HL-60 (cell line): ENCODE data around the gene GIGYF1.

ENCODE experiments used
- DNase-seq, 2 experiments: peaks; one replicate each; pipeline ENCODE4 v3.0.0-alpha.2; 2010 to 2020; ENCODE audit warnings: low read depth in 1 of 2, low spot score in 1 of 2
- H3K27ac ChIP-seq: fragments of 250-450 bp; sonication (Bioruptor Pico); replicated peaks from 2 replicates; pipeline ENCODE4 v1.5.1; 2020; ENCODE audit warnings: mild to moderate bottlenecking, moderate library complexity
- H3K27me3 ChIP-seq: fragments of 250-450 bp; sonication (Bioruptor Pico); 2 replicates; pipeline ENCODE4 v1.5.1; 2021; ENCODE audit warnings: mild to moderate bottlenecking, moderate library complexity; ENCODE audit not compliant: insufficient read depth, poor library complexity, severe bottlenecking
- H3K4me3 ChIP-seq: replicated peaks from 2 replicates; pipeline ENCODE4 v1.5.1; 2011; ENCODE audit warnings: mild to moderate bottlenecking, control low read depth, low read length; ENCODE audit not compliant: insufficient read depth
- GABPA ChIP-seq: IDR thresholded peaks from 2 replicates; pipeline ENCODE4 v1.6.1; 2012; ENCODE audit warnings: low read depth
- POLR2AphosphoS5 ChIP-seq: IDR thresholded peaks from 2 replicates; pipeline ENCODE4 v1.6.1; 2012; ENCODE audit warnings: low read depth
- SPI1 ChIP-seq: IDR thresholded peaks from 2 replicates; pipeline ENCODE4 v1.6.1; 2012; ENCODE audit warnings: low read depth, mild to moderate bottlenecking, borderline replicate concordance
- TF ChIP-seq, protein P1 (sequence below): IDR thresholded peaks from one replicate; pipeline ENCODE4 v1.5.1; 2011; ENCODE audit warnings: low read length, control low read depth, inconsistent platforms; ENCODE audit not compliant: insufficient read depth
- TF ChIP-seq, protein P2 (sequence below): IDR thresholded peaks from 2 replicates; pipeline ENCODE4 v1.6.1; 2012; ENCODE audit warnings: low read depth; ENCODE audit not compliant: insufficient replicate concordance

GIGYF1 gene

DNA sequence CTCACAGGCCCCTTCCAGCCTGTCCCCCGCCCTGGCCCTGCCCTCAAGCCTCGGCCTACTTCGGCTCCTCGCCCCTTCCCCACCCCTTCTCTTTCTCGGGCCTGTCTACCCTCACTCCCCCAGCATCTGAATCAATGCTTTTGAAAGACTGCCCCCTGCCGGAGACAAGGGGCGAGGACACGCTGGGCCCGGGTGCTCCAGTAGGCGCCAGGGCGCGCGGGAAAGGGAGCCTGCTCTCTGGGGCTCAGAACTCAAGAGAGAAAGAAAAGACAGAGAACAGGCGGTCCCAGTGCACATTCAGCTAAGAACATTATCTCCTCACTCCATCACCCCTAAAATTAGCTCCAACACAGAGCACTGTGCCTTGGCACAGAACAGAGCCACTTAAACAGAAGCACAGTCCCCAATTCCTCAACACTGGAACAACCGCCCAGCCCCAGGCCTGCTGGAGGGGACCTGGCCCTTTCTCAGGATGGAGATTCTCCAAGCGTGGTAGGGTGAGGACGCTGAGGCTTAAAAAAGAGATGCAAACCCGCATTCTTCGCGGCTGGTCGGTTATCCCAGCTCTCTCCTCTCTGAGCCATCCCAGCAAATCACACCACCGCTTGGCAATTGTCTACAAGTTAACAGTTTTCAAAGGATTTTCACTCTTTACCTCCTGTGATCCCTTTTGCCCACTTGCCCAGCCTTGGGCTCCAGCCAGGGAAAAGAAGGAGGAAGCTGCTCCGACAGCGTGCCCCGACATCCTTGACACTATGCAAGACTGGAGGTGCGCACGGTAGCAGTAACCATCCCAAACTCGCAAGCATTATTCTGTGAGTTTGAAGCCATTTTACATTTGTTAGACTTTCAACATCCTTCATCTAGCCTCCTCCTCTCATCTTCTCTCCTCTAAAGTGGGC, 2.1 kb downstream of the GIGYF1 start:
- peak in 1 of 2 experiments; percentile 84 for DNase-seq
- TF ChIP-seq, protein P1, sequence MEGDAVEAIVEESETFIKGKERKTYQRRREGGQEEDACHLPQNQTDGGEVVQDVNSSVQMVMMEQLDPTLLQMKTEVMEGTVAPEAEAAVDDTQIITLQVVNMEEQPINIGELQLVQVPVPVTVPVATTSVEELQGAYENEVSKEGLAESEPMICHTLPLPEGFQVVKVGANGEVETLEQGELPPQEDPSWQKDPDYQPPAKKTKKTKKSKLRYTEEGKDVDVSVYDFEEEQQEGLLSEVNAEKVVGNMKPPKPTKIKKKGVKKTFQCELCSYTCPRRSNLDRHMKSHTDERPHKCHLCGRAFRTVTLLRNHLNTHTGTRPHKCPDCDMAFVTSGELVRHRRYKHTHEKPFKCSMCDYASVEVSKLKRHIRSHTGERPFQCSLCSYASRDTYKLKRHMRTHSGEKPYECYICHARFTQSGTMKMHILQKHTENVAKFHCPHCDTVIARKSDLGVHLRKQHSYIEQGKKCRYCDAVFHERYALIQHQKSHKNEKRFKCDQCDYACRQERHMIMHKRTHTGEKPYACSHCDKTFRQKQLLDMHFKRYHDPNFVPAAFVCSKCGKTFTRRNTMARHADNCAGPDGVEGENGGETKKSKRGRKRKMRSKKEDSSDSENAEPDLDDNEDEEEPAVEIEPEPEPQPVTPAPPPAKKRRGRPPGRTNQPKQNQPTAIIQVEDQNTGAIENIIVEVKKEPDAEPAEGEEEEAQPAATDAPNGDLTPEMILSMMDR, result peak; percentile 53
- TF ChIP-seq, protein P2, sequence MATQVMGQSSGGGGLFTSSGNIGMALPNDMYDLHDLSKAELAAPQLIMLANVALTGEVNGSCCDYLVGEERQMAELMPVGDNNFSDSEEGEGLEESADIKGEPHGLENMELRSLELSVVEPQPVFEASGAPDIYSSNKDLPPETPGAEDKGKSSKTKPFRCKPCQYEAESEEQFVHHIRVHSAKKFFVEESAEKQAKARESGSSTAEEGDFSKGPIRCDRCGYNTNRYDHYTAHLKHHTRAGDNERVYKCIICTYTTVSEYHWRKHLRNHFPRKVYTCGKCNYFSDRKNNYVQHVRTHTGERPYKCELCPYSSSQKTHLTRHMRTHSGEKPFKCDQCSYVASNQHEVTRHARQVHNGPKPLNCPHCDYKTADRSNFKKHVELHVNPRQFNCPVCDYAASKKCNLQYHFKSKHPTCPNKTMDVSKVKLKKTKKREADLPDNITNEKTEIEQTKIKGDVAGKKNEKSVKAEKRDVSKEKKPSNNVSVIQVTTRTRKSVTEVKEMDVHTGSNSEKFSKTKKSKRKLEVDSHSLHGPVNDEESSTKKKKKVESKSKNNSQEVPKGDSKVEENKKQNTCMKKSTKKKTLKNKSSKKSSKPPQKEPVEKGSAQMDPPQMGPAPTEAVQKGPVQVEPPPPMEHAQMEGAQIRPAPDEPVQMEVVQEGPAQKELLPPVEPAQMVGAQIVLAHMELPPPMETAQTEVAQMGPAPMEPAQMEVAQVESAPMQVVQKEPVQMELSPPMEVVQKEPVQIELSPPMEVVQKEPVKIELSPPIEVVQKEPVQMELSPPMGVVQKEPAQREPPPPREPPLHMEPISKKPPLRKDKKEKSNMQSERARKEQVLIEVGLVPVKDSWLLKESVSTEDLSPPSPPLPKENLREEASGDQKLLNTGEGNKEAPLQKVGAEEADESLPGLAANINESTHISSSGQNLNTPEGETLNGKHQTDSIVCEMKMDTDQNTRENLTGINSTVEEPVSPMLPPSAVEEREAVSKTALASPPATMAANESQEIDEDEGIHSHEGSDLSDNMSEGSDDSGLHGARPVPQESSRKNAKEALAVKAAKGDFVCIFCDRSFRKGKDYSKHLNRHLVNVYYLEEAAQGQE, result no peak
- TF ChIP-seq SPI1, result no peak
- 0 out of 2 replicates have a peak, but pooled peaks have one; percentile 18 for TF ChIP-seq POLR2AphosphoS5

DNA sequence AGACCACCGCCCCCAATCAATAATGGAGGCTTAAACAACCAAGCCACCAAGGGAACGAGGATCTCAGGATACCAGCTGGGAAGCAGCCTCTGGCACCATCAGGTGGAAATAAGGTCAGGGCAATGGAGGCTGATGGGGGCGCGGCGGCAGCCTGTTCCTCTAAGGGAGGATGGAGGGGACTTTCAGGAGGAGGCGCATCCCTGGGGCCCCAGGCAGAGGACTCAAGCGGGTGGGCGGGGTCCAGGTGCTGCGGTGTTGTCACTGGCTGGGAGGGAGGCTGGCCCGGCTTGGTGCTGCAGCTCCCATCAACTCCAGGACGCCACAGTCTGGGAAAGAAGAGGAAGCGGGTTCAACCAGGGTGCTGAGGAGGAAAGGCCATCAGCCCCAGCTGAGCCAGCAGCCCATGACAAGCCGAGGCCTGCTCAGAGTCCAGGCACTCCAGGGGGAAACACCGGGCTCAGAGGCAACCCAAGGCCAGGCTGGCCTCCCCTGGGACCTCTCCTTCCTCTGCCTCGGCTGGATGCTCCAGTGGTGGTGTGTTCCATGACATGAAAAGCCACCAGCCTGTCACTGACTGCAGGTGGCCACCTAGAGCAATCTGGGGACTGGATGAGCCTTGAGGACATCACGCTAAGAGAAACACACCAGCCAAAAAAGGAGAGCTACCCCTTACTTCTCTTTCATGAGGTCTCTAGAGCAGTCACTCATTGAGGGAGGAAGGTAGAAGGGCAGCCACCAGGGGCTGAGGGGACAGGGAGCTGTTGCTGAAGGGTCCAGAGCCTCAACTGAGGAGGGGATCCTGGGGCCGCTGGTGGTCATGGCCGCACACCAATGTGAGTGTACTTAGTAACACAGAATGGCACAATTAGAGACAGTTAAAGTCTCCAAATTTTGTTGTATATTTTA, 4.6 kb downstream of the GIGYF1 start:
- H3K4me3 ChIP-seq, result no peak overlapping the region
- no peak for DNase-seq
- TF ChIP-seq, protein P2, result no peak
- TF ChIP-seq SPI1 (no peak), POLR2AphosphoS5 (no peak), GABPA (no peak)
- TF ChIP-seq, protein P1, result no peak
- no peaks in the 10 kb centered on the region for H3K27me3 ChIP-seq
- no peak overlapping the region for H3K27ac ChIP-seq

More for the DNA sequence above, 2.1 kb downstream of the GIGYF1 start:
- Histone ChIP-seq H3K27ac (peak overlapping the region; percentile 24; the same call in 1 of the 2 replicates), H3K4me3 (peak overlapping the region; percentile 65), H3K27me3 (peaks cover 5% of the 10 kb centered on the region)

DNA sequence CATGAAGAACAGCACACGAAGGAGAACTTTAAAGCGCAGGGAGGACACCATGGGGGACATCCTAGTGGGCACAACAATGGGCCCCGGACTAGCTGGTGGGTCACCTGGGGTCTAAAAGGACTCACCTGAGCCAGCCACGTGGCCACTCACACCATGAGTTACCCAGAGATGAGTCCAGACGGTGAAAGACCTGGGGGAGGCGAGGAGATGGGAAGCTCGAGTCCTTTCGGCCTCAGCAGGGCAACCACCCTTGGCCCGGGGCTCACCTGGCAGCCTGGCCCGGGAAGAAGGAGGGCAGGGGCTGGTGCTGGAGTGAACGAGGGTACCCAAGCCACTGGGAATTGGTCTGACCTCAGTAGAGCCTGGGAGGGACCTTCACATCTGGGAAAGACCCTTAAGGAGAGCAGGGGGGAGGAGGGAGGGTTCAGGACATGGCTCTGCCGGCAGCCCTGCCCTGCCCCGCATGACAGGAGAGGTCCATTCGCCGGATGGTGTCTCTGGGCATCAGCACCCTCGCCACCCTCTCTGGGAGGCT, 5.7 kb downstream of the GIGYF1 start:
- no peak for DNase-seq
- Histone ChIP-seq H3K27me3 (no peaks in the 10 kb centered on the region), H3K4me3 (no peak overlapping the region), H3K27ac (no peak overlapping the region)
- TF ChIP-seq, protein P1, result no peak
- TF ChIP-seq SPI1 (no peak), GABPA (no peak), POLR2AphosphoS5 (no peak)
- TF ChIP-seq, protein P2, result no peak
